Measurements from ENCODE around the gene SOHLH2.

- no peak for TF ChIP-seq POLR2A (IDR thresholded peaks at IDR 0.05; ENCODE audit: low read length)
- TF ChIP-seq GATA1 (IDR thresholded peaks at IDR 0.05; ENCODE audit: low read depth, low read length) = no peak
Observed at GRCh38 chr13:36207672-36208071, 6.7 kb downstream of the SOHLH2 start.
